ENCODE measurements around the gene RASGRF1.
"Not testable (repeated sequence)": the region's sequence is repeated elsewhere in the genome, so short reads cannot be mapped to it uniquely, and the experiment has no call there.

RASGRF1 gene

DNA sequence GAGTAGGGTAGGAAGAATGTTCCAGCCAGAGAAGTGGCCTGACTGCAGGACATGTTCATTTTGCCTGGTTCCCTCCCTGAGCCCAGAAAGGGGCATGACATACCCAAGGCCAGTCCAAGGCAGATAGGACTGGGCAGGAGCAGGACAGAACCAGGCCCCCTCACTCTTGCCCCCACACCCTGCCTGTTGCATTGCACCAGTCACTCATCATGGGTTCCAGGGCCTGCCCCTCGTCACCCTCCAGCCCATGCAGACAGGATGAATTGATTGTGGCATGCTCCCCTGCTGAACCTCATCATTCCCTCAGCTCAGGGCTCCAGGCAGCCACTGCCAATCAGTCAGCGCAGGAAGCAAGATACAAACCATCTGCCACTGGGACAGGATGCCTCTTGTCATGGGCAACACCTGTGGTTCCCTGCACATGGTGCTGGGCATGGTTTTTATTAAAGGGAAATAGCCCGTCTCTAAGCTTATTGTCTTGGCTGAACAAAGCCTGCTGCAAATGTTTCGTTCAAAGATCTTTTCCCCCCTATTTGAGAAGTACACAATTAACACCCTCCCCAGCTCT is 48.9 kb downstream of the RASGRF1 start:
- no peak for DNase-seq (ENCODE audit: low spot score)

DNA sequence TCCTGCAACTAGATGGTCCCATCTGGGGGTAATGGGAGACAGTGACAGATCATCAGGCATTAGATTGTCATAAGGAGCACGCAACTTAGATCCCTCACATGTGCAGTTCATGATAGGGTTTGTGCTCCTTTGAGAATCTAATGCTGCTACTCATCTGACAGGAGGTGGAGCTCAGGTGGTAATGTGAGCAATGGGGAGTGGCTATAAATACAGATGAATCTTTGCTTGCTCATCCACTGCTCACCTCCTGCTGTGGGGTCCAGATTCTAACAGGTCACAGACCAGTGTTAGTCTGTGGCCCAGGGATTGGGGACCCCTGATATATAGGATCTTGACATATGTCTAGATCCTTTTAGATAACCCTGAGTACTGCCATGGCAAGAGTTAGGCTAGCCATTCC is 52.7 kb downstream of the RASGRF1 start:
- no peak for DNase-seq (ENCODE audit: low spot score)

DNA sequence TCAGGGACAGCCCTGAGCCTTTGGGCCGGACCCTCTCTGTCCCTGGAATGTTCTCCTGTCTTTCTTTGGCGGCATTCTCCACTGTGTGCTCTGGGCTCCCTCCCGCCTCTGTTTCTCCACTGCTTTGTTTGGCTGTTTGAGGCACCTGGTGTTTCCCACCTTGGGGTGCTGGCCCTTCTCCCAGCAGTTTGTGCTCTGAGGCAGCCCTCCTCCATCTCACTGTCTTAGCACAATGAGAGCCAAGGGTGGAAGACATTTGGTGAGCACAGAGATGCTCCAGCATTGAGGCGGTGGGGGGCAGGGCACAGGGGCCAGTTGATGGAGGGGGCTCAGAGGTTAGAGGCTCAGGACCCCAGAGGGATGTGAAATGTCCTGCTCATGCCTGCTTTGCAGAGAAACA is 54.3 kb downstream of the RASGRF1 start:
- no peak for DNase-seq (ENCODE audit: low spot score)

DNA sequence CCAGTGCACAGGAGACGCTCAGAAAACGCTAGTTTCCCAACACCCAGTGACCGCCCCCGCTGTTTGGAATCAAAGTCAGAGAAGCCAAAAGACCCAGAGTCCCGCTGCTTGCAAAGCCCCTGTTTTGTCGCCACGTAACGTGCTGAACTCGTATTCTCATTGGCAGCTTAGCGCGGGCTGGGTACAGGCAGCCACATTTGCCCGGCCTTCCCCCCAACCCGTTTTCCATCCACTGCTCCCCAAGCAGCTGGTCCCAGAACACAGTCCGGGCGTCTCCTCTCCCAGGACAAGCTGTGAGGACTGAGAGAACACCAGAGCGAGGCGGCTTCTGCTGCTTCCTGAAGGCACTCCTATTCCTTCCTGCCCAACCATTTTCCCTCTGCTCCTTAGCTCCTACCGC is 54.8 kb downstream of the RASGRF1 start:
- DNase-seq (ENCODE audit: low spot score) = no peak

DNA sequence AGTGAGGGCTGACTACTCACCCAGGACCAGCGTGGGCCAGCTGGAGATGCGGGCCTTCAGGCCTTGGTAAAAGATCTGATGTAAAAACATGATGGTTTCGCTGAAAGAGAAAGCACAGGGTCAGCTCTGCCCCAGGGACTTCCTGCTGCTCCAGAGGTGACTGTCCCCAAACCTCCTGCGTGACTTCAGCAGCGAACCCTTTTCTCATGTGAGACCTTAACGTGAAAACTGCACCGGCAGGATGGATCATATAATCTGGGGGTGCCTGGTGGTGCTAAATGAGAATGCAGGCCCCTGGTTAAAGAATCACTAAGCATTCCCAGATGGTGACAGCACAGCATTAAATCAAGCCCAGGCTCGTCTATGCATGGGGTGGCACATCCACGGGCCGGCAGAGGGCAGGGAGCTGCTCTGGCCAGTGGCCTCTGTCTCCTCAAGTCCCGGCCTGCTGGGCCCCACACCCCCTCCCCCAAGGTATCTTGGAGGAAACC is 55.4 kb downstream of the RASGRF1 start:
- DNase-seq (ENCODE audit: low spot score) = no peak

DNA sequence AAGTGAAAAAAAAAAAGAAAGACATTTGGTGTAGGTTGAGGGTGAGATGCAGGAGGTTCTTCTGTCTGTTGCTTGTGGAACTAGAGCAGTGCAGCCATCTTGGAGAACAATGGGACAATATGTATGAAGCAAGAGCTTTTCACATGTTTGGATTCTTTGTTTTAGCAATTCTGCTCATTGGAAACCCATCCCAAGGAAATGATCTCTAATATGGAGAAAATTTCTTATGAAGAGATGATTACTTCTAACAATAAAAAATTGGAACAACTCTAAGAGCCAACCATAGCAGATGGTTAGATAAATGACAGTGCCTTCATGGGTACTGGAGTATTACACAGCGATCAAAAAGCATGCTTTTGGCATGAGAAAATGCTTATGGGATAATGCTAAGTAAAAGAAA is 56.3 kb downstream of the RASGRF1 start:
- no peak for DNase-seq (ENCODE audit: low spot score)

DNA sequence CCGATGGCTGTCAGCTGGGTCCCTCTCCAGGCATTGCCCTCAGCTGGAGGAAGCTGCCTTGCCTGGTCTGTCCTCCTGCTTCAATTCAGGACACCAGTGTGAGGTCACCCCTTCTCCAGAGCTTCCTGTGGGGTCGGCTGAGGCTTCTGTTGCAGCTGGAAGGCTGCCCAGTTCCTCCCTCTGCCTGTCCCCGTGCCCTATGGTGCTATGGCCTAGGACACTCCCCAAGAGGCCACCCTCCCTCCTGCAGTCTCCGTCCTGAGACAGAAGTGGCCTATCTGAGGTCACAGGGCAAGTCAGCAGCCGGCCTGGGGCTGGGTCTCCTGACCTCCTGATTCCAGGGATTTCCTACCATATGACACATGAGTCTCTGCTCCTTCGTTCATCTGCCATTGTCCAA is 57.9 kb downstream of the RASGRF1 start:
- DNase-seq (ENCODE audit: low spot score) = no peak

DNA sequence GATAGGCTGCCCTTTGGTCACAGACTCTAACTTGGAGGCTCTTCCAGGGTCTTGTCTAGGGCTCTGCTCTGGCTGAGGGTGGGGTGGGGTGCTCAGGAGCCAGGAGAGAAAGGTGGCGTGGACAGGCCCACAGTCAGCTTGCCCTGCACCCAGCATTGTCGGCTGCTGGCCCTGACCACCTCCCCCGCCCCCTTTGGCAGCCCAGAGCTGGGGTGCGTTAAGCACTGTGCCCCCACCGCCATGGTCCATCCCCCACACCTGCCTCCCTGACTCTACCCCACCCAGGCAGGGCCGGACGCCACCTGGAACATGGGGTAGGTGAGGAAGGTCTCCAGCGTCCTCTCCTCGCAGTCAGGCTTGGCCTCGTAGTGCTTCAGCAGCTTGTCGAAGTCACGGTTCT is 58.8 kb downstream of the RASGRF1 start:
- DNase-seq (ENCODE audit: low spot score) = no peak

DNA sequence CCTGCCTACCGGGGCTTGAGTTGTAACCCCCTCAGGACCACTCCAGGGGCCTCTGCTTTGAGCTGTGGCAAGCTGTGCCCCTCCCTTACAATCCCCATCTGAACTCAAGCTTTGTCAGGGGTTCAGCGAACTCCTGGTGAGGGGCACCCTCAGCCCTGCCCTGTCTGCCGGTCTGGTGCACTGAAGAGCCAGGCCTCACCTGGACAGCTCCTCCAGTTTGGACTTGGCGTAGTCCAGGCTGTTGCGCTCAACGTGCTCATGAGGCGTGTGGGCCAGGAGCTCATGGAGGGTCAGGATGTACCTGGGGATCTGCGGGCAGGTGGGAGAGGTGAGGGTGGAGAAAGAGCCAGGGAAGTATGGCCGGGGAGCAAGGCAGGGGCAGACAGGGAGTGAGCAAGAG is 59.4 kb downstream of the RASGRF1 start:
- no peak for DNase-seq (ENCODE audit: low spot score)

DNA sequence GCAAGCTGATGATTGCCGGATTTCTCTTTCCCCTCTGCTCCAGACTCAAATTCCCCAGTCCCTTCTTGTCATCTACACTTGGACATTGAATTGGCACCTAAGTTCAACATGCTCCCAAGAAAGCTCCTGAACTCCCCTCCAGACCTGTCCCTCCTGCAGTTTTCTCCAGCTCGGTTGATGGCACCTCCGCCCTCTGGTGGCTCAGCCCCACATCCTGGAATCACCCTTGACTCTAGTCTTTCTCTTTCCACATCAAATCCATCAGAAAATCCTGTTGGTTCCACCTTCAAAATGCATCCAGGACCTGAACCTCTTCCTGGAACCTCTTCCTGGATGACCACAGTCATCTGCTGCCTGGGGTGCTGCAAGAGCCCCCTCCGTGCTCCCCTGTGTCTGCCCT is 60.1 kb downstream of the RASGRF1 start:
- no peak for DNase-seq (ENCODE audit: low spot score)

DNA sequence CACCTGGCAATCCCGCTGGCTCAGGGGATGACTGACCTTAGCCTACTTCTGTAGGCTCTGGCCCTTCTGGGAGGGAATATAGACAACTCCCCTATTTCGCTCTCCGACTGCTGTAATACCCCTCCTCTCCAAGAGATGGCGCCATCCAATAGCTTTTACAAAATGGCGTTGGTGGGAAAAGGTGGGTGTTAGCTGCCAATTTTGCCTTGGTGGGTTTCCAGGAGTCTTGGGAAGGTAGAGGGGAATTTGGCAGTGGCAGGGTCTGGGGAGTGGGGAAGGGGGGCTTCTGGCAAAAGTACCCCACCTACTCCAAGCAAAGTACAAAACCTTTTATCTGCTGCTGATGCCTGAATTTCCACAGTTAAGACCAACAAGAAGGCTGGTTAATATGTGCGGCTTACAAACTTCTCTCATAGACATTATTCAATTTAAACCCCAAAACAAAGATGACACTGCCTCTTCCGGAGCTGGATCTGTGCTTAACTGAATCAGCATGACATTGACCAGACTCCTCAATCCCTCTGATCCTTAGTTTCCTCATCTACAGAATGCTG is 62.1 kb downstream of the RASGRF1 start:
- peak; percentile 73 for DNase-seq (ENCODE audit: low spot score)

DNA sequence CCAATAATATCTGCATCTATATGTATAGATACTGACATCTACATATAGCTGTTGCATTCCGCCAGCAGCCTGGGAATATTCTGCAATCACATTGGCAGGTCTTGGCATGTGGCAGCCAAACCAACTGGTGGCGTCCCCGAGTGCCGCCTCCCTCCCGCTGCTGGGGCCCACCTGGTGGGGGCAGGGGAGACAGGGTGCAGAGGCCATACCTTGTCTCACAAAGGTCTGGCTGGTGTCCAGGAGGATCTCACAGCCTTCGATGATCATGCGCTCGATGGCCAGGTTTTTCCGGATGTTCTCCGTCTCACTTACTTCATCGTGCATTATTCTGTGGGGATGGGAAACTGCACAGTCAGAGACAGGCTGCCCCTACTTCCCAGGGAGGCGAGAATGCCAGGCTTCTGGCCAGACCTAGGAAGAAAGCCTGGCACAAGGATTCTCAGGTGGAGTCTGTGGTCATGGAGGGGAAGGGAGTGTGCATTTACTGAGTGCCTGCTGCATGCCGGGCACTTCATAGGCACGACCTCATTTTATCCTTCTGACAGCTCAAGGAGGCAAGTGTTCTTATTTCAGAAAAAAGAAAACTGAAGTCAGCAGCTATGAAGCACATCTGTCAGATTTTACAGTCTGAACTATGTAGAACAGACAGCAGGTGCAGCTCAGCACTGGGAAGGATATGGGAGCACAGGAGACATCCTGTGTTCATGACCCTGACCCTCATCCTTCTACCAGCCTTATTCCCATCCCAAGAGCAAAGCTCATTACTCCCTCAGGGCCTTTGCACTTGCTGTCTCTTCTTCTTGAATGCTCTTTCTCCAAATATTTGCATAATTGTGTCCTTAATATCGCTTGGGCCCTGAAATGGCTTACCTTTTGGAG is 62.8 kb downstream of the RASGRF1 start:
- DNase-seq (ENCODE audit: low spot score) = no peak

DNA sequence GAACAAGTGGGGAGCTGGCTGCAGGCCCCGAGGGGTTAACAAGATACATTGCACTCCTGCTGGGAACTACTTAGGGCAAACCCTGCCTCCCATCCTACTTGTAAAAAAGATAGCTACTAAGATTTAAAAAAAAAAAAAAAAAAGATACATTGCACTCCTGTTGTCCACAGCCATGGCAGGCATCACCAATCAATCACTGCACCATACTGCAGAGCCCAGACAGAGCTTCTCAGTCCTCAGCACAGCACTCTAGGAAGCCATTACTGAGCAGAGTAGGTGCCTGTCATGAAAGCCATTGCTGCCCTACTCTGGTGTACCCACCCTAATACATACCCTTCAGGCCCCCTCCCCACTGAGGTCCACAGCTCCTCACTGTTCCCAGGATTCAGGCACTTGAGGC is 64.8 kb downstream of the RASGRF1 start:
- no peak for DNase-seq (ENCODE audit: low spot score)

DNA sequence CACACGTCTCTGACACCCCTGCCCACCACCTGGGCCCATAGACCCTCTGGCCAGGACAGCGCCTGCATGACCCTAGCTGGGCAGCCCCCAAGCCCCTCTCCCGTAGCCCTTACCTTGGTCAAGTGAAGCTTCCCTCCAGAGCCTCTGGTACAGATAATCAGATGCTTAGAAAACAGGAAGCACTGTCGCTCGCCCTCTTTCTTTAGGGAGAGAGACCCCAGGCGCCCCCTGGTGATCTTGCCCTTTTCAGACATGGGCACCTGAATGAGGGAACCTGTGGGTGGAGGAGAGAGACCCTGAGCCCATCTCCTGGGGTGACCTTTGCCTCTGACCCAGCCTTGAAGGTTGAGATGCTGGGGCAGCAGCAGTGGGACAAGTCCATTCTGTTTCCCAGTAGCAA is 65.4 kb downstream of the RASGRF1 start:
- DNase-seq (ENCODE audit: low spot score) = no peak

DNA sequence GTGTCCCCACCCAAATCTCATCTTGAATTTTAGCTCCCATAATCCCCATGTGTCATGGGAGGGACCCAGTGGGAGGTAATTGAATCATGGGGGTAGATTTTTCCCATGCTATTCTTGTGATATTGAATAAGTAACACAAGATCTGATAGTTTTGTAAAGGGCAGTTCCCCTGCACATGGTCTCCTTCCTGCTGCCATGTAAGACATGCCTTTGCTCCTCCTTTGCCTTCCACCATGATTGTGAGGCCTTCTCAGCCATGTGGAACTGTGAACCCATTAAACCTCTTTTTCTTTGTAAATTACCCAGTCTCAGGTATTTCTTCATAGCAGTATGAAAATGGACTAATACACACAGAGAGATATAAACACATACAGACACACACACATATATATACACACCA is 66.1 kb downstream of the RASGRF1 start:
- DNase-seq (ENCODE audit: low spot score) = not testable (repeated sequence)

DNA sequence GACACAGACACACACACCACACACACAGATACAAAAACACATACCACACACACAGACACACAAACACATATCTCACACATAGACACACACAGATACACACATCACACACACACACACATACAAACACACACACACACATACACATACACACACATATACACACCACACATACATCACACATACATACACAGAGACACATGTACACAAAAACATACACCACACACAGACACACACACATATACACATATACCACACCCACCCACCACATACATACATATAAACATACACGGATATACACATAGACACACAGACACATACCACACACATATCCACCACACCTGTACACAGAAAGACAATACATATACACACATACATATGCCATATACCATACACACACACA is 66.7 kb downstream of the RASGRF1 start:
- no peak for DNase-seq (ENCODE audit: low spot score)

DNA sequence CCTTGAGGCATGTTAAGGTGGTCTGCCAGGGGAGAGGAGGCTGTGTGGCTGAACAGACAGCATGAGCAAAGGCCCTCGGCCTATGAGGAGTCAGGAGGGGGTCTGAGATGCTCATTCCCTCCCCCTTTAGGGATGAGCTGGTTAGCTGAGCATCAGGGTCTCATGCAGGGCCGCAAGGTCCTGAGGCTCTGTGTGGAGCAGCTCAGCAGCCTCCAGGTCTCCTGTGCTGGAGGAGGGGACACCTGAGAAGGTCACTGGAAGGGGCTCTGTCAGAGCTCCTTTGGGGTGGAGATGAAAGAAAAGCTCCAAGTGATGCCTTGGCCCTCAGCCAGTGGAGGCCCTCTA is 67.1 kb downstream of the RASGRF1 start:
- no peak for DNase-seq (ENCODE audit: low spot score)

DNA sequence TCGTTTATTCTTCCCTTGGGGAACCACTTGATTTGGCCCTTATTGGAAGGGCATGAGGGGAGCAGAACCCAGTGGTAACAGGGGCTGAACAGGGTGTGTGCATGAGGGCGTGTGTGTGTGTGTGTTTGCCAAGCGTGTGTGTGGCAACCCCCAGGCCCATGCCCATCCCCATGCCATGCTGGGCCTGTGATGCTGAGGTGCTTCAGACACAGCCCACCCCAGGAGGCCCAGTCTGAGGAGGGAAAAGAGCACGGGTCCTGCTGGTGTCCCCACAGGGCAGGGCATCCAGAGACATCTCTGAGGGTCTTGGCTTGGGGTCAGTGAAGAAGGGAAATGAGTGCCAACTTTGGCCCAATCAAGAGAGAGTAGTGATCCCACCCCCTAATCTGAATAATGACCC is 71.6 kb downstream of the RASGRF1 start:
- no peak for DNase-seq (ENCODE audit: low spot score)

DNA sequence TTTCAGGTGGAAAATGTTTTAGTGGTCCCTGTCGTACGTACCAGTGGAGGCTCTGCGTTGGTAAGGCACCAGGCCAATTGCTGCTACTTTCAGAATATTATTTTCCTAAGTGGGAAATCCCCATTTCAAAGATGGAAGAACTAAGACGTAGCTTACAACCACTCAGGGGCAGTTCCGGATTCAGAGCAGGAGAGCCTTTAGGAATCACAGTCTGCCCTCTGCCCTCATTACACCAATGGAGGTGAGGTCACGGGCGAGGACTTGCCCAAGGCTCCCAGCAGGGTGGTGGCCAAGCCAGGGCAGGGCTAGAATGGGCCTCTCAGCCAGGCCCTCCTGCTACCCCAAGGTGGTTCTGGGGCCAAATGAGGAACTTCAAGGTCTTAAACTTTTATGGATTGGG is 72.6 kb downstream of the RASGRF1 start:
- no peak for DNase-seq (ENCODE audit: low spot score)

DNA sequence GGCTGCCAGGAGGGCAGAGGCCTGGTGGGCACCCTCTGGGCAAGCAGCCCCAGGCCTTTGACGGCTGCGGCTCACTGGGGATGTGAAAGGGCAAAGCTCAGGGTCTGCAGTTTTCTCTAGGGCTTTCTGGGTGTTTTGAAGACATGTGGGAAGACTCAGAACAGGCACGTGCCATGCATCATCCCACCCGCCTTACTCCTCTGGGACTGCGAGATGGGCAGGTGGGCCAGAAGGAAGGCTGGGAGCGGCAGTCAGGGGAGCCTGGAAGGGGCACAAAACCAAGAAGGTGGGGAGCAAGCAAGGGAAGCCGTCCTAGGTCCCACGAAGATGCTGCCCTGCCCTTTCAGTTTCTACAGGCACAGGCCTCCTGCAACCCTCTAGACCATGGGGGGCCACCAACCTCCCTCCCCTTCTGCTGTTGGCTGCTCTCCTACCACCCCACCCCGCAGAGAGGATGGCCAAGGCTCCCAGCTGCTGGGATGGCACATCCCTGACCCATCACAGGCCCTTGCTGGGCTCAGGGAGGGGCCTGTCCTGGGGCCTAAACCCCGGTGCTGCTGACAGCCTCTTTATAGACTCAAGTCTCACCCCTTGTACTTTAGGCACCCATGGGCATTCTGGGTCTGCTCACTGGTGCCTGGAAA is 73.9 kb downstream of the RASGRF1 start:
- no peak for DNase-seq (ENCODE audit: low spot score)

DNA sequence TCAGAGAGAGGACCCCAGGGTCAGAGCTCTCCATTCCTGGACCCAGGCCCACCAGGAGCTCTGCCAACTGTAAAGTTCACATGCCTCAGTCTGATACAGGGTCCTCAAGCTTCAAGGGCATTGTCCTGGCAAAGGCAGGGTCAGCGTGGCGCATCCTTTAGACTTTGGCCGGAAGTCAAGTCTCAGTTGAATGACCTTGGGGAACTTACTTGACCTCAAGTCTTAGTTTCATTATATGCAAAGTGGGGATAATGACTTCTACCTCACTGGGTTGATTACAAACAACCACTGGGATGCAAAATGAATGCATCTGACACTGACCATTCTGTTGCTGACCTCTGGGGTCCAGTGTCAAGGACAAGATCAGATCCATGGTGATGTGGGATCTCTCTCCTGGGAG is 75.2 kb downstream of the RASGRF1 start:
- DNase-seq (ENCODE audit: low spot score) = no peak

DNA sequence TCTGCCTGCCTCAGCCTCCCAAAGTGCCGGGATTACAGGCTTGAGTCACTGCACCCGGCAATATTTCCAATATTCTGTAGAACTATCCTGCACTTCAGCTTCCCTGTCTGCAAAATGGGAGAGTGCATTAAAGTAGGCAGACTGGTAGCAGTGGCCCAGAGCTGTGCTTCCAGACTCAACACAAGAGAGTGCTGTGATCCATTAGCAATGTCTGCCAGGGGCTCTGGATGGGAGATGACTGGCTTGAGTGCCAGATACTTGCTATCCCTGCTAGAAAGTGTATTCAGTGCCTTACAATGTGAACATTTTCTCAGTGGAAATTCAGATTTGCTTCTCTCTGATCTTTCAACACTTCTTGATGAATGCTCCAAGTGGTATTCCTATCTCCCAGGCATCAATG is 80.3 kb downstream of the RASGRF1 start:
- no peak for DNase-seq (ENCODE audit: low spot score)

DNA sequence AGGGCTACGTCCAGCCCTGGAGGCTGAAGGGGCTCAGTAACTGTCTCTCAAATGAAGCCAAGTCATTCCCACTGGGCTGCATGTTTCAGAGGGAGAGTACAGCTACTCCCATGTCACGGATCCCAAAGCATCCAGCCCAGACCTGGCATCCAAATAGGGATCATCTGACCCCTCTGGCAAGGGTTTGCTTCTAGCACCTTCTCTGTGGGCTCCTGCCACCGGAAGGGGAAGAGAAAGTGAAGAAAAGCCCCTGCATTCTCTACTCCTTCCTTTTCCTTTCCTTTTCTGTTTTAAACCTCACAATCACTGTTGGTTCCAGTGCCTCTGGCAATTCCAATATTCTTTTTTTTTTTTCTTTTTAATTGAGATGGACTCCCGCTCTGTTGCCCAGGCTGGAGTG is 81.2 kb downstream of the RASGRF1 start:
- DNase-seq (ENCODE audit: low spot score) = no peak
